Right atrium auricular region (tissue), 2 donors: Measurements from ENCODE around the gene POFUT1. TPM values are rescaled to one million over a fixed set of nuclear protein-coding genes. Genes with fewer than 3 reads are reported as not detected.
"Not testable (repeated sequence)": the region's sequence is repeated elsewhere in the genome, so short reads cannot be mapped to it uniquely, and the experiment has no call there.

ENCODE experiments used
- DNase-seq: peaks from one replicate; pipeline ENCODE4 v3.0.0-alpha.2; 2019; ENCODE audit warnings: low spot score
- H3K27ac ChIP-seq, 2 donors: fragments of 200-600 bp; sonication (generic); 1 replicate in 1 of 2; 2 replicates in 1 of 2; pipeline ENCODE4 v1.5.1; 2016 to 2019
- H3K27me3 ChIP-seq, 2 donors: fragments of 200-600 bp; sonication (generic); one replicate each; pipeline versions ENCODE4 v1.5.1 to v1.6.0; 2017 to 2019
- H3K36me3 ChIP-seq: fragments of 200-600 bp; sonication (generic); one replicate; pipeline ENCODE4 v1.5.1; 2016
- H3K4me1 ChIP-seq, 2 donors: fragments of 200-600 bp; sonication (generic); one replicate each; pipeline versions ENCODE4 v1.5.1 to v1.6.0; 2017 to 2019
- H3K4me3 ChIP-seq, 2 donors: fragments of 200-600 bp; sonication (generic); 1 replicate in 1 of 2; 2 replicates in 1 of 2; pipeline ENCODE4 v1.5.1; 2017 to 2019; ENCODE audit warnings: mild to moderate bottlenecking in 1 of 2, moderate library complexity in 1 of 2
- H3K9me3 ChIP-seq, 2 donors: fragments of 200-600 bp; sonication (generic); one replicate each; pipeline ENCODE4 v1.5.1; 2019
- CTCF ChIP-seq, 2 donors: fragments of 200-600 bp; sonication (generic); IDR thresholded peaks; one replicate each; pipeline ENCODE4 v1.5.1; 2019; ENCODE audit warnings: antibody characterized with exemption in 2 of 2
- total RNA-seq, 2 donors: library from RNA; depleted of rRNA; stranded (reverse); fragments of >200 nt; gene quantifications; one replicate each; pipeline ENCODE4 v1.1.0, GENCODE V29; 2016

The POFUT1 gene
- total RNA-seq, 2 donors from 2014 or later = 26.8 to 31.6 TPM

GRCh38 chr20:32241807-32242206, 34.1 kb downstream of the POFUT1 start:
- Histone ChIP-seq H3K4me1 (no peaks in the 10 kb centered on the region), H3K27me3 (no peaks in the 10 kb centered on the region), H3K36me3 (no peaks in the 10 kb centered on the region), H3K4me3 (no peak overlapping the region), H3K9me3 (no peaks in the 10 kb centered on the region), H3K27ac (no peak overlapping the region)
- no peak for DNase-seq
- no peak for TF ChIP-seq CTCF (IDR thresholded peaks at IDR 0.05)

GRCh38 chr20:32244150-32244823, 36.6 kb downstream of the POFUT1 start:
- no peak for TF ChIP-seq CTCF (IDR thresholded peaks at IDR 0.05)
- Histone ChIP-seq H3K27ac (no peak overlapping the region), H3K9me3 (no peaks in the 10 kb centered on the region), H3K27me3 (no peaks in the 10 kb centered on the region), H3K4me1 (no peaks in the 10 kb centered on the region), H3K4me3 (no peak overlapping the region), H3K36me3 (no peaks in the 10 kb centered on the region)
- DNase-seq = no peak

- TF ChIP-seq CTCF (IDR thresholded peaks at IDR 0.05) = no peak
Observed at GRCh38 chr20:32244959-32245358, 37.3 kb downstream of the POFUT1 start.

DNA sequence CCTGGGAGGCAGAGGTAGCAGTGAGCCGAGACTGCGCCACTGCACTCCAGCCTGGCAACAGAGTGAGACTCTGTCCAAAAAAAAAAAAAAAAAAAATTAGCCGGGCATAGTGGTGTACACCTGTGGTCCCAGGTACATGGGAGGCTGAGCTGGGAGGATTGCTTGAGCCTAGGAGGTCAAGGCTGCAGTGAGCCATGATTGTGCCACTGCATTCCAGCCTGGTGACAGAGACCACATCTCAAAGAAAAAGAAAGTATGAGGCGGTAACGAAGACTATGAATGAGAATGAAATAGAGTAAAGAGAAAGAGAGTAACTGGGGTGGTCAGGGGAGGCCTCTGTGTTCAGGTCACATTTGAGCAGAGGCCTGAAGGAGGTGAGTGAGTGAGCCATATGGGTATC, 38.5 kb downstream of the POFUT1 start:
- H3K9me3 ChIP-seq, H3K4me3 ChIP-seq, DNase-seq: not testable (repeated sequence)

More at GRCh38 chr20:32244959-32245358, 37.3 kb downstream of the POFUT1 start:
- Histone ChIP-seq H3K9me3 (no peaks in the 10 kb centered on the region), H3K36me3 (no peaks in the 10 kb centered on the region), H3K27me3 (no peaks in the 10 kb centered on the region), H3K27ac (no peak overlapping the region), H3K4me3 (no peak overlapping the region), H3K4me1 (no peaks in the 10 kb centered on the region)
- DNase-seq = no peak

DNA sequence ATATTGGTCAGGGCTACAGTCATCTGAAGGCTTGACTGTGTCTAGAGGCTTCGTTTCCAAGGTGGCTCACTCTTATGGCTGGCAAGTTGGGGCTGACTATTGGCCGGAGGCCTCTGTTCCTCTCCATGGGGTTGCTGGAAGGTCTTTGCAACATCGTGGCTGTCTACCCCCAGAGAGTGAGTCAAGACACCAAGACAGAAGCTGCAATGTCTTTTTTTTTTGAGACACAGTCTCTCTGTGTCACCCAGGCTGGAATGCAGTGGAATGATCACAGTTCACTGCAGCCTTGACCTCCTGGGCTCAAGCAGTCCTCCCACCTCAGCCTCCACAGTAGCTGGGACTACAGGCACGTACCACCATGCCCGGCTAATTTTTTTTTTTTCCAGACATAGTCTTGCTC, 40.4 kb downstream of the POFUT1 start:
- H3K36me3 ChIP-seq = no peaks in the 10 kb centered on the region
- TF ChIP-seq CTCF (IDR thresholded peaks at IDR 0.05) = no peak
- no peaks in the 10 kb centered on the region for H3K4me1 ChIP-seq
- H3K4me3 ChIP-seq = no peak overlapping the region
- no peak overlapping the region for H3K27ac ChIP-seq
- H3K27me3 ChIP-seq = no peaks in the 10 kb centered on the region
- DNase-seq = no peak
- H3K9me3 ChIP-seq = no peaks in the 10 kb centered on the region

More for the DNA sequence above, 38.5 kb downstream of the POFUT1 start:
- H3K27me3 ChIP-seq, H3K4me1 ChIP-seq, H3K27ac ChIP-seq, H3K36me3 ChIP-seq: not testable (repeated sequence)

- H3K27ac ChIP-seq = no peak overlapping the region
- no peaks in the 10 kb centered on the region for H3K27me3 ChIP-seq
- no peaks in the 10 kb centered on the region for H3K4me1 ChIP-seq
- DNase-seq = no peak
- no peak overlapping the region for H3K4me3 ChIP-seq
- TF ChIP-seq CTCF (IDR thresholded peaks at IDR 0.05) = no peak
- H3K36me3 ChIP-seq = no peaks in the 10 kb centered on the region
- H3K9me3 ChIP-seq = no peaks in the 10 kb centered on the region
Observed at GRCh38 chr20:32249030-32249738, 41.5 kb downstream of the POFUT1 start.
